Gastroesophageal sphincter (tissue), 3 donors: ENCODE results near the gene GALR3.

Experiments used
- EP300 ChIP-seq: sonication (generic); formaldehyde crosslinking; IDR thresholded peaks from one replicate; pipeline ENCODE4 v1.6.1; 2017; ENCODE audit warnings: antibody characterized with exemption, mild to moderate bottlenecking
- POLR2A ChIP-seq, 2 donors: fragments of 450-650 bp; IDR thresholded peaks; one replicate each; pipeline ENCODE4 v1.6.1; 2017; ENCODE audit warnings: antibody characterized with exemption in 2 of 2, mild to moderate bottlenecking in 2 of 2, moderate library complexity in 1 of 2
- POLR2AphosphoS5 ChIP-seq: sonication (generic); formaldehyde crosslinking; IDR thresholded peaks from one replicate; pipeline ENCODE4 v1.6.1; 2017; ENCODE audit warnings: antibody characterized with exemption
- TF ChIP-seq, protein P1 (sequence below), 4 experiments: fragments of 200-600 bp in 2 of 4; fragments of 450-650 bp in 2 of 4; sonication (generic) in 1 of 4; IDR thresholded peaks; one replicate each; pipeline ENCODE4 v1.5.1; 2017 to 2019; ENCODE audit warnings: antibody characterized with exemption in 4 of 4, mild to moderate bottlenecking in 2 of 4, moderate library complexity in 2 of 4

DNA sequence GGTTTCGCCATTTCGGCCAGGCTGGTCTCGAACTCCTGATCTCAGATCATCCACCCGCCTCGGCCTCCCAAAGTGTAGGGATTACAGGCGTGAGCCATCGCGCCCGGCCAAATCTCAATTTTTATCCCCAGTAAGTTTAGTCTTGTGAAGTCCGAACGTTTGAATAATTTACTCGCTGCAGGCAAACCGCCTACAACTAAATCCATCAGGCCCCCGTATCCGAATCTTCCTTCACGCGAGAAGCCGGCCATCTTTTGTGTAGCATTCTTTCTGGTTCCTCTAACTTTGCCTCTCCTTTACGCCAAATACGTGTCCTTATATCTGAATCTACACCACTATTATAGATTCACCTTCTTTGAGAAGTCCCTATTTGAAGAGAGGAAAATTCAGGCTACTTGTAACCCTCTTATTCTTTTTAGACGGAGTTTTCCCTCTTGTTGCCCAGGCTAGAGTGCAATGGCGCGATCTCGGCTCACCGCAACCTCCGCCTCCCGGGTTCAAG, 25.5 kb downstream of the GALR3 start:
- TF ChIP-seq, protein P1, sequence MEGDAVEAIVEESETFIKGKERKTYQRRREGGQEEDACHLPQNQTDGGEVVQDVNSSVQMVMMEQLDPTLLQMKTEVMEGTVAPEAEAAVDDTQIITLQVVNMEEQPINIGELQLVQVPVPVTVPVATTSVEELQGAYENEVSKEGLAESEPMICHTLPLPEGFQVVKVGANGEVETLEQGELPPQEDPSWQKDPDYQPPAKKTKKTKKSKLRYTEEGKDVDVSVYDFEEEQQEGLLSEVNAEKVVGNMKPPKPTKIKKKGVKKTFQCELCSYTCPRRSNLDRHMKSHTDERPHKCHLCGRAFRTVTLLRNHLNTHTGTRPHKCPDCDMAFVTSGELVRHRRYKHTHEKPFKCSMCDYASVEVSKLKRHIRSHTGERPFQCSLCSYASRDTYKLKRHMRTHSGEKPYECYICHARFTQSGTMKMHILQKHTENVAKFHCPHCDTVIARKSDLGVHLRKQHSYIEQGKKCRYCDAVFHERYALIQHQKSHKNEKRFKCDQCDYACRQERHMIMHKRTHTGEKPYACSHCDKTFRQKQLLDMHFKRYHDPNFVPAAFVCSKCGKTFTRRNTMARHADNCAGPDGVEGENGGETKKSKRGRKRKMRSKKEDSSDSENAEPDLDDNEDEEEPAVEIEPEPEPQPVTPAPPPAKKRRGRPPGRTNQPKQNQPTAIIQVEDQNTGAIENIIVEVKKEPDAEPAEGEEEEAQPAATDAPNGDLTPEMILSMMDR (IDR thresholded peaks at IDR 0.05), result no peak
- no peak for TF ChIP-seq POLR2A (IDR thresholded peaks at IDR 0.05)
- no peak for TF ChIP-seq EP300
- TF ChIP-seq POLR2AphosphoS5, result no peak
